Pulmonary artery endothelial cell (primary cell): ENCODE measurements around the gene RPS17. TPM values are rescaled to one million over a fixed set of nuclear protein-coding genes. Genes with fewer than 3 reads are reported as not detected.
A peak's percentile ranks its signal among the peaks of the same experiment; 100 is the strongest.

Experiments used
- DNase-seq: peaks from one replicate; pipeline ENCODE4 v3.0.0-alpha.2; 2011; ENCODE audit warnings: low read depth, low spot score
- total RNA-seq: library from RNA; depleted of rRNA; stranded (reverse); fragments of >200 nt; gene quantifications from 2 replicates; pipeline ENCODE4 v1.2.3, GENCODE V29; 2014

Gene RPS17
- 1,725 and 2,039 TPM in 2 replicates for total RNA-seq

DNA sequence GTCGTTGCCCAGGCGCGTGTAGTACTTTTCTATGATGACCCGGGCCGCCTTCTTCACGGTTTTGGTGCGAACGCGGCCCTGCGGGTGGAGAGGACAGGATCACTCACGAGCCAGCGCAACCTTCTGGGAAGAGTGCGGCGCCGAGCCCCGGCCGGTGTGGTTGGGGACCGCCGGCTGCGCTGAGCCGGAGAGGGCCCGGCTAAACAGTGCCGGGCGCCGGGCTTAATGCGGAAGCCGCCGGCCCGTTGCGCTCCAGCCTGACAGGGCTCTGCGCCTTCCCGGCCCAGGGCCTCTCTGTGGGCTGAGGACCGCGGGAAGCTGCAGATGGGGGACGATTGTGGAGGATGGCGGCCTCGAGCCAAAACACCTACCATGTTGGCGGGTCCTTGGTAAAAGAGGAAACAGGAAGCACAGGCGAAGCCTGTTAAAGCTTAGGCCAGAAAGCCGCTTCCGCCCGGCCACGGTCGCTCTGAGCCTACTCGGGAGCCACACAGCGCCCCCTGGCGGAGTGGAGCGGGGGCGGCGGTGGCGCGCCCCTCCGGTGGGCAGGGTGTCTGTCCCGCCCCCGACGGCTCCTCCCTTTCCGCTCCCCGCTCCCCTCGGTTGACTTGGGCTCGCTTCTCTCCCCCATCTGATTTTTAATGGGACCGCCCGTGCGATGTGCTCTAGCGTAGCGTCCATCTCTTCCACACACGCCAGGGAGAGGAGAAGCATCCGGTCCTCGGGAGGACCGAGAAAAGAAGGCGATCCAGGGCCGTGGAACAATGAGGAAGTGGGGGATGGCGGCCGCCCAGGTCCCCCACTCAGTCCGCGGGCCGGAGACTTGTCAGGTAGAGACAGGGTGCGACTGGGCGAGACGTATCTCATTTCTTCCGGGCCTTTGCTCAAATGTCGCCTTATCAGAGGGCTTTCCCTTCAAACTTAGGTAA lies at the start of gene RPS17:
Gene RPS17 (minus strand): TSS at position 403 of the 929 bp plus-strand sequence. CDS start 29 bp downstream, at position 374.
- peak; percentile 66 for DNase-seq

DNA sequence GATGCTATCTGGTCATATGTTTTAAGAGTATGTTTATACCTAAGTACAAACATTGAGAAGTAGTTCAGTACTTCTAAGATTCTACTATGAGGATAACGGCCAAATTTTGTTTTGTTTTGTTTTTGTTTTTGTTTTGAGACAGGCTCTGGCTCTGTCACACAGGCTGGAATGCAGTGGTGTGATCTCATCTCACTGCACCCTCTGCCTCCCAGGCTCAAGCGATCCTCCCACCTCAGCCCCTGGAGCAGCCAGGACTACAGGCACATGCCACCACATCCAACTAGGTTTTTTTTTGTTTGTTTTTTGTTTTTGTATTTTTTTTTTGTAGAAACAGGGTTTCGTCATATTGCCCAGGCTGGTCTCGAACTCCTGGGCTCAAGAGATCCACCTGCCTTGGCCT lies 47.5 kb upstream of the RPS17 start:
- no peak for DNase-seq

DNA sequence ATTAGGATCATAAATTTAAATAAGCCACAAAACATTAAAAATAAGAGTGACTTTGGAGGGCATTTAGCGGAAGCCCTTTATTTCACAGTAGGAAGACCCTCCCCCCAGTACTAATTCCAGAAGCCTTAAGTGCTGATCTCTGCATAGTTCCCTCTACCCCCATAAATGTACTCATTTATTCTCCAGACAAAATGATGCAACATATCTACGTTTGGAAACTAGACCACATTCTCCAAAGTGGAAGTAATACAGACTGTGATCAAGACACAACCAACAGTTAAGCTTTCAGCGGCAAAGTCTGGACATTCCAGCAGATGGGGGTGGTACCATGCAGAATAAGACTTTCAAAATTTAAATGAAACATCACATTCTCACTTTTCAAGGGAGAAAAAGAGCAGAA lies 44.8 kb upstream of the RPS17 start:
- DNase-seq = no peak

DNA sequence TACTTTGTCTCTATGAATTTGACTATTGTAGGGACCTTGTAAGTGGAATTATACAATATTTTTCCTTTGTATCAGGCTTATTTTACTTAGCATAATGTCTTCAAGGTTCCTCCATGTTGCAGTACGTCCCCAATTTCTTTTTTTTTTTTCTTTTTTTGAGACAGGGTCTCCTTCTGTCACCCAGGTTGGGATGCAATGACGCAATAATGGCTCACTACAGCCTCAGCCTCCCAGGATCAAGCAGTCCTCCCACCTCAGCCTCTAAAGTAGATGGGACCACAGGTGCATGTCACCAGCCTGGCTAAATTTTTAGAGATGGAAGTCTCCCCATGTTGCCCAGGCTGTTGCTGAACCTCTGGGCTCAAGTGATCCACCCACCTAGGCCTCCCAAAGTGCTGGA lies 40.5 kb upstream of the RPS17 start:
- no peak for DNase-seq

DNA sequence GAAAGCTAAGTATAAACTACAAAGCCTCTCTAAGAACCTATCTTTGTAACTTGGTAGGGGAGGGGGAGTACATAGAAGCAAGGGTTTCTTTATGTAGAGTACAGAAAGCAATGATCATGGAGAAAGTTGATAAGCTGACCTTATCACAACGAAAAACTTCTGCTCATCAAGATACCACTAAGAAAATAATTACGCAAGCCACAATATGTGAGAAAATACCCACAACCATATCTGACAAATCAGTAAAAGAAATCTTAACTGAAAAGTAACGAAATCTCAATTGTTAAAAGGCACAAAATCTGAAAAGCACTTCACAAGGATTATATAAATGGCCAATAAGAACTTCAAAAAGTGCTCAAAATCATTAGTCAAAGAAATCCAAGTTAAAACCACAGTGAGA lies 35.1 kb upstream of the RPS17 start:
- no peak for DNase-seq

DNA sequence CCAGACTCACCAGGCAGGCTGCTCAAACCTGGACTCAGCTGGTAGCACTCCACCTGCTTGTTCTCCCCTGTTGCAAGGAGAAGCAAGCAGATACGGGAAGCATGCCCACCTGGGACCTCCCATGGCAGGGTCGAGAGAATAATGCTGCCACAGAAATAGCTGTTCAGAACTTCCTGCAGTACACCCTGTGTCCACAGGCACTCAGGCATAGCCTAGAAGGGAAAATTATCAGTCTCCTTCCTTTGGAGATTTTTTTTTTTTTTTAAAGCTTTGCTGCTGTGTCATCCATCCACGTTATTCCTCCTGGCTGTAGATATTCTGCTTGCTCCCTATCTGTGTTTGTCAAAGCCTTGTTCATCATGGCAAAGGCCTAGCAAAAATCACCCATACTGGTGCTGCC lies 32.7 kb upstream of the RPS17 start:
- no peak for DNase-seq

DNA sequence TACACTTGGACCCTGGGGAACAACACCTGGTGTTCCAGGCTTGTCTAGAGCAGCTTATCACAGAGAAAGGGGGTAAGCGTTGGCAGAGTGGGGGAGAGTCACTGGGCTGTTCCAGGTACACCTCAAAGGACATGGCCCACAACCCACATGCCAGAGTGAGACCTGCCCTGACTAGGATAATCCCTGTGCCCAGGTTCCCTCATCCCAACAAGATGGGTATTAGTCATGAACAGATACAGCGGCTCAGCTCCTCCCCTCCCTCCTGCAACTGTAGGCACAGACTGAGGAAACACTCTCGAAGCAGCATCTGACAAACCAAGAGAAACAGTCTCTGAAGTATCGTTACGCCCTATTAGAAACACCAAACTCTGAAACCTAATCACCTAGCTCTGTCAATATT lies 32.1 kb upstream of the RPS17 start:
- DNase-seq = no peak

DNA sequence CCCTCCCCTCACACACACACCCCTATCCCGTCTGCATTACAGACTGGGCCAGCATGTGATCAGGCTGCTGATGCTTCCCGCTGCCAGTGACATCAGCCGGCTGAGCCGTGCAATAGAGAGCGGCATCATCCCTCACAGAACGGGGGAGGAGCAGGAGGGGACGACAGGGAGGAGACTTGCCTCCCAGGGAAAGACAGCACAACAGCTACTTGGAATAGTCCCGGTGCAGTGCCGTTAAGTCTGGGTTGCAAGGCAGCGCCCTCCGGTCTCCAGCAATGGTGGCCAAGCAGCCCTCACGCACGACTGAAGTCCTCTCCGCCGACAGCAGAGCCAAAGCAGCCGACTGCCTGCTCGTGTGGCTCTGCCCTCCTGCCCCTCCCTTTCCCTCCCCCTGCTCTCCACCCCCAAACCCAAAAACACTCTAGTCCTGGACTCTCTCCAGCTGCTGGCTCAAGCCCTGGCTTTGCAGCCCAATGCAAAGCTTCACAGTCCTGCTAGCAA lies 31.5 kb upstream of the RPS17 start:
- no peak for DNase-seq

DNA sequence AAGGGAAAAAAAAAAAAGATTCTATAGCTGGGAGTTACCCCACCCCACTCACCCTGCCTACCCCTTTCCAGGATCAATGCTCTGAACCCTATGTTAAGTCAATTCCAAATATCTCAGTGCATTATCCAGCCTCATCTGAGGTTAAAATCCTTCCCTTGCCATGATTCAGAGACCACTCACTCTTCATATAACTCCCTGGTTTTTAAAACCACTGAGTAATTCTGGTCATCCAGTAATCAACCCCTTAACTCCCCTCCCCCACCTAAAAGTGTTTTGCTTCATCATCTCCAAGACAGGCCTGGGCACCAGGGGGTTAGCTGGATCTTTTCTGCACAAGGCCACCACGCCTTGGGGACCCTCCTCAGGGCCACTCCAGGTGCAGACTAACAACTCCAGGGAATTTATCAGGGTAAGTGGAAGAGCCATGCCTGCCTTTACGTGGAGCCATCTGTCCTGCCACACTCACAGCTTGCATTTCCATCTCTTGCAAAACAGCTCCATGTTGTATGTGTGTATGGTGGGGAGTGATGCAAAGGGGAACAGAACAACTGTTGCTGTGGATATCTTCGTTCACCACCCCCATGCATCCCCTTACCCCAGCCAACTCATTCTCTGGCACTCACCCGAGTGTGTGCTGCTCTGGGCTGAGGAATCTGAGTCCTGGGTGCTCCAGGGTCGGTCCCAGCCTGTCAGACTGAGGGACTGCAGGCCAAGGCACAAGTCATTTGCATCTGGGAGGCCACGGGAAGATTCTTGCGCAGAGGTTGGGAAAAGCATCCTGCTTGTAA lies 30.7 kb upstream of the RPS17 start:
- DNase-seq = no peak

DNA sequence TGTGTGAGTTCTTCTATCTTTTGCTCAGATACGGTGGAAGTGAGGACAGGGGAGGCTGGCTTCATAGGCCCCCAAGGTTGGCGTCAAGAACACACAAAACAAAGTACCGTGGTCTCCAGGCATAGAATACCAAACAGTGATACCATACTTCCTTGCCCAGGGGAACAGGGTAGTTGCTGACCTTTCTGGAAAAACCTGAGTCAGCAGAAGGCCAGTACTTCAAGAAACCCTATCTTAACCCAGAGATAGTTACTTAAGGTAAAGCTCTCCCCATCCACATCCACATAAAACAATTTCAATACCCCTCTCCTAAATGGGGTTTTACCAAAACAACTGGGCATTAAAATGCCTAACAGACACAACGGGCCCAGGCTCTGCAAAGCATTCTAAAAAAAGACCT lies 29.6 kb upstream of the RPS17 start:
- no peak for DNase-seq

DNA sequence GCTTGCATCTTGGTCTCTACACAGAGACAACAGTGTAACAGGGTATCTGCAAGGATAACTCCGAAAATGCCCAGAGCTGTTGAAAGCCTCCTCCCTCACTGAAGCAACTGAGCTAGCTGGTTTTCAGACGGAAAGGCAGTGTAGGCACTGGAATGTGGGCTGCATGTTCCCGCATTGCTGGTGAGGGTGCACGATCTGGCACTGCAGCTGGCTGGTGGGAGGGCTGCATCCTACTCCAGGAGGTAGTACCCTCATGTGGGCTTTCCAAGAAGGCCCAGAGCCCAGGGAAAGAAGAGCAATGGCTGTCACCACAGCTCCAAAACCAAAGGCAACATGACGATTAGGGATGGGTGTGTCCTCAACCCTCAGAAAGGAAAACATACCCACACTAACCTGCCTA lies 28.7 kb upstream of the RPS17 start:
- DNase-seq = no peak

DNA sequence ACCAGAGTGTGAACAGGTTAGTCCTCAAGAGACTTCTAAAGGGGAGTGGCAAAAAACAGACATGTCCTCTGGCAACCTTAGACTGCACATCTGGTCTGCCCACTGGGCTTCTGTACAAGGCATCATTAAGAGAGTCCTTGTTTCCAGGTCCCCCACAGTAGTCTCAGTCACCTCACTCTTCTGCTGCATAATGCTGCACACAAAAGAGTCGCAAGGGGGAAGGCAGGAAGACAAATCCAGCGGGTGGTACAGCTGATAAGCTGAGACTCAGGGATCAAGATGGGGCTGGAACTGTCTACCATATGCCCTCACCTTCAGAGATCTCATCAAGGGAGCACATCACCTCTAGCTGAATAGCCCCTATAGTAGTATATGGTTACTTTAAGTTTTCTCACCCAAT lies 27.4 kb upstream of the RPS17 start:
- DNase-seq = no peak

DNA sequence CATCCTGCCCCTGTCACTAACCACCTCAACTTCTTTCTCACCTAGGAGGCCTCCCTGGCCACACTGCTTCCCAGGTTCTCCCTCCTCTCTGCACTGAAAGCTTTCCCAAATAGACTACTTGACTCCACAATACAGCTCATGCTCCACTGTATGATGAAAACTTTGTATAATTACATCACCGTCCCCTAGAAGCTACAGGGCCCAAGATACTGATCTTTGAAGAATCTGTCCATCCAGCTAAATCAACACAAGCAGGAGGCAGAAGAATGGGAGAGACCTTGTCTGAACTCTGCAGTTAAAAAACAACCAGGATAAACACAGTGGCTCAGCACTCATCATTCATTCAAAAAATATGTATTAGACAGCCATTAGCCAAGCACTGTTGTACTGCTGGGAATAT lies 26.4 kb upstream of the RPS17 start:
- no peak for DNase-seq

DNA sequence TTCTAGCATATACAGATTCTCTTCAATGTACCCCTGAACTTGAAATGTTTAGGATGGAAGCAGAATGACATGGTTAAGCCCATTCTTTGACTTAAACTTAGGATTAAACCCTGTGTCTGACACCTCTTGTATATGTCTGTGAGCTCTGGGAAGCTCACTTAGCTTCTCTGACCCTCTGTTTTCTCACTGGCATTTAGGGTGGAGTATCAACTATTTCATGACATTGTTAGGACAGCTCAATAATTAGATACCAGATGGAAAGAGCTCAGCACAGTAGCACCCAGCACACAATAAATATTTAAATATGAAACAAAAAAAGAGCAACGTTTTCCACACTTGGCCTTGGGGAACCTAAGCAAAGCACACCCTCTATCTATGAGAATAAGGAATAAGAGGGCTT lies 18.2 kb upstream of the RPS17 start:
- DNase-seq = no peak

DNA sequence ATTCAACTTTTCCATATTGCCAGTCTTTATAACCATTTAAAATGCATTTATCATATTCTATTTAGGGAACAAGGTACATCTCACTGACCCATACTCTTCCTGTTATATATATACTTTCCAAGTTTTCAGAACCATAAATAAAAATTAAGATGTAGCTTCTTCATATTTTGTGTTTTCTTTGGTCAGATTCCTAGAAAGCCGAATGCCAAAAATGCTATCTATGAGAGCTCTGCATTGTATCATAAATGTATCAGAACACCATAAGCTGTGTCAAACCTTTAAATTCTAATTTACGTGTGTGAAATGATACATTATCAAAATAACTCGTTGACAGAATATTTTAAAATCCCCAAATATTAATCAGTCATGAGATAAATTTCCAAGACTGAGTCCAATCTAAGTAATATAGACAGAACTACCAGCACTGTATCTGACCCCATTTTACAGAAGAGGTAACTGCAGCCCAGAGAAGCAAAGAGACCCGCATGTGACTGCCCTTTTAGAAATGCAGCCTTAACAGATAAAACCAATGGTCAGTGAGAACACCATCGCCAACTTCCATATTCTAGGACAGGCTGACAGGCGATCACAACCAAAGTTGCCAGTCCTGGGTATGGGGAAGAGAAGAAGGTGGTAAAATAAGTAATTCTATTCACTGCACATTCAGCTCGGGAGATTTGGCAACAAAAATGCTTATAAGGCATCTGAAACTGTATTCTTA lies 16.2 kb upstream of the RPS17 start:
- no peak for DNase-seq

DNA sequence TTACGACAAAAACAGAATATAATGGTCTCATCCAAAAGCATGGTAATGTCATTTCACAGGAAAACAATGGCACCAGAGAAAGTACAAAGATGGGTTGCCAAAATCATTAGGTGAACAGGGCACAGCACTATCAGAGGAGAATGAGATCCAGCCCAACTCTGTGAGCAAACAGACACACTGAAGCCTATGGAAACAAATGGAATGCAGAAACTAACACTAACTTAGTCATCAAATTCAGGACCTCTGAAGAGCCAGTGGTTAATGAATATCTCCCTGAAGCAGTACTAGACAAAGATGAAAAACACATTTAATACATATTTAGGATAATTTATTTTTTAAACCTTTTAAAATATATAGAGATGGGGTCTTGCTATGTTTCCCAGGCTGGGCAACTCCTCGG lies 14.6 kb upstream of the RPS17 start:
- DNase-seq = no peak

DNA sequence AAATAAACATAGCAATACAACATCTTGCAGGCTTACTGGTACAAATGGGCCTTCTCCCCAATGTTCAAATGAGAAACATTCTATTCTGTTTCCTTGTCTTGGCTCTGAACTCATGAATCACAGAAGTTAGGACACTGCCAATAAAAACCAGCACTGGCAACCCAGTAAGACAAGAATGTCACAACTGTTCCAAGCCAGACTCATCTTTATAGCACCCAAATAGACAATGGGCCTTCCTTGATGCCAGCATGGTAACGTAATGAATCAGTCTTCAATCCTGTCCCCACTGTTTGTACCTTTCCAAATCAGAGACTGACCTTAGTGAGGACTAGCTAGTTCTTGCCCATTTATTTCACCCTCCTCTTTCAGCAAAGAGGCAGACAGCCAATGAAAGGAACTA lies 14.1 kb upstream of the RPS17 start:
- no peak for DNase-seq

DNA sequence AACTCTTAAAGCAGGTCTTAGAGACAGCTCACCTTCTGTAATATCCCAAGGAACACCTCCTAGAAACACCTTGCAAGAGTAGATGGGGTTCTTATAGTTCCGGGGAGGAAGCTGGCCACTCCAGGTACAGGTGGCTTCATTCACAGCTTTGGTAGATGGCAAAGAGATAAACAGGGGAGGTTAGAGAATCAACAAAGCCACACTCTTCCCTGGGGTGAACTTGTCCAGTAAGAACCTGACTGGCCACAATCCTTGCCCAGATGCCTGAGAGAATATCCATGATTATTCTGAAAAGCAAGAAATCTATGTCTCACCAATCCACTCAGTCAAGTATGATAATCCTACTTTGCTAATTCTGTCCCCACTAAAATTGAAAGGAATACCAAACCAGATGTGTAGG lies 13.6 kb upstream of the RPS17 start:
- no peak for DNase-seq

DNA sequence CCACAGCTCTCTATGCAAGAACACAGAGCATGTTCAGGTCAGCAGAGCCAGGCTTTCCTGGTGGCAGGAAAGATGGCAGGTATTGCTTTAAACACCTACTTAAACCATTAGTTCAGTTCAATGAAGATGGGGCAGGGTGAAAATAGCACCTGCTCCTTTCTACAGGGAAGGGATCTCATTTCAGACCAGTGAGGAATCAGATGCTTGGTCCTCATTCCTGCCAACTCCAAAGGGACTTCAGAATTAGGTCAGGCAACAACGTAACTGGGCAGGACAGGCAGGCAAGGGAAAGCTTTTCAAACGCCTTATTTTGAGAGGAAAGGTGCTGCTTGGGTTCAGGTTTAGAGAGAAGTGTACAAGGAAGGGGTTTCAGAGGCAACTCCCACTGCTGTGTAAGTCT lies 12.6 kb upstream of the RPS17 start:
- no peak for DNase-seq

DNA sequence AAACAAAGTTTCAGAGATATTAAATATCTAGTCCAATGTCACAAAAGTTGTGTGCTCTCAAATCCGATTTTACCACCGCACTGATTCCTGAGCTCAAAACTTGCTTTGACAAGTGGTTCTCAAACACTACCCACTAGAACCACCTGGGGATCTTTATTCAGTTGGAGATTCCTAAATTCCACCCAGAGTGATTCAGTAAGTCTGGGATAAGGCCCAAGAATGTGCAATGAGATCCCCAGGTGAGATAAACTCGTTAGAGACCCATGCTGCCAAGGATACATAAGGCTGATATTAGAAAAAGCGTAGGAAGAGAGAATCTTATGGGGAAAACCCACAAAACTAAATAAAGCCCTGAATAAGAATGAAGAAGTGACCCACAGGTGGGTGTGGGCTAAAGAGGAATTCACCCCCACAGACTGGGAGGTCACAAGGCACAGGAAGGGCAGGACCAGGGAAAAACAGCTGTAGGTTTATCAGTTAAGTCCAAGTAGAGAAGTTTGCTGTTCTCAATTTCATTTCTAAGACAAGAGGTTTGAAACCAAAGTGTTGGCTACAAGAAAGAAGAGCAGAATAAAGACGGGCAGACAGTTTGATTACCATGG lies 11.5 kb upstream of the RPS17 start:
- DNase-seq = no peak

DNA sequence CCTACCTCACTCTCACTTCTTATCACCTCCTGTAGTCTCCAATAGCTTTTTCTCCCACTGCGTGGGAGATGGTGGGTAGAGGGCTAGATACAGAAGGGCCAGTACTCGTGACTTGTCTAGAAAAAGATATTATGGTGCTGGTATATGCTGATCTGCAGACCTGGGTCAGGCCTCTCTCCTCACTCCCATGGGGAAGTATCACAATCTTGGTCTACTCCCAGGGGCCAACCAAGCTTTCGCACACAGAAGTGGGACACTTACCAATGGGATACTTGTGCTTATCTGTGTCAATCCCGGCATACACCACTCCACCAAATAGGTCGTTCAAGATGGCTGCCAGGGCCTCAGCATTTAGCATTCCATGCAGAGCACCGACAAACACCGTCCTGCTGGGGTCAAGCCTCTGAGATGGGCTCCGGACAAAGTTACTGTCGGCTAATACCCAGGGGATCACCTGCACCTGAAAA lies 9.0 kb upstream of the RPS17 start:
- DNase-seq = no peak
